ENCODE results near the gene PTPRG. TPM values are rescaled to one million over a fixed set of nuclear protein-coding genes. Genes with fewer than 3 reads are reported as not detected.

PTPRG gene
- total RNA-seq, 1 experiment from 2014 or later: 69.3 TPM

DNA sequence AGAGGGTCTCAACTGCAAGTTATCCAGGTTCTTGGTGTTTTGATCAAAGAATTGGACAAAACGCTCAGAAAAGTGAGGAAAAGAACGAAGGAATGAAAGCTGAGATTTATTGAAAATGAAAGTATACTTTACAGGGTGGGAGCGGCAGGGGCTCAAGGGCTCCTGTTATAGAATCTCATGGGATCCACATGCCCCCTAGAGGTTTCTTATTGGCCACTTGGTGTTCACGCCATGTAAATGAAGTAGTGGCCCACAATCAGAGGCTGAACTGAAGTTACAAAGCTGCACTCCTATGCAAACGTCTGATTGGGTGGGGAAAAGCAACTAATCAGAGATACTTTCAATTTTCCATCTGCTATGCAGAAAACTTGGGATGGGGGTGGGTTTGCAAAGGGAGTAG, 216.7 kb downstream of the PTPRG start:
- WGBS (ENCODE audit: extremely low coverage, insufficient read length, low lambda C conversion rate): no CpG with 5 or more reads among the region's 5 CpGs
- Histone ChIP-seq H3K23me2 (ENCODE audit: insufficient read length, low read depth, low read length, poor library complexity, severe bottlenecking) (no peaks in the 10 kb centered on the region), H2BK15ac (ENCODE audit: low read depth, low read length) (no peak overlapping the region), H3K27me3 (ENCODE audit: insufficient read depth, low read length) (no peaks in the 10 kb centered on the region), H4K8ac (replicated peaks; ENCODE audit: insufficient read length, low read depth, low read length) (no peak overlapping the region), H3K27ac (ENCODE audit: insufficient read length, low read depth, low read length) (no peak overlapping the region), H3K79me2 (ENCODE audit: insufficient read depth, low read length) (peaks cover 22% of the 10 kb centered on the region; the same call in 1 of the 2 replicates), H4K5ac (ENCODE audit: insufficient read length, low read depth, low read length) (no peak overlapping the region), H3K4me2 (ENCODE audit: insufficient read depth, insufficient read length, low read length) (no peak overlapping the region), H3K4me1 (ENCODE audit: insufficient read depth, low read length) (peaks cover 8% of the 10 kb centered on the region; the same call in 1 of the 2 replicates), H3K9ac (ENCODE audit: extremely low read depth, insufficient read length, low read length) (no peak overlapping the region), H3K56ac (ENCODE audit: insufficient read length, low read depth, low read length) (no peak overlapping the region), H2BK5ac (ENCODE audit: insufficient read length, low read length) (no peak overlapping the region), H4K91ac (ENCODE audit: insufficient read length, low read depth, low read length) (no peak overlapping the region), H3K79me1 (ENCODE audit: insufficient read depth, low read depth, low read length, poor library complexity, severe bottlenecking) (peaks cover 4% of the 10 kb centered on the region), H4K20me1 (ENCODE audit: control insufficient read depth, insufficient read depth, insufficient read length) (no peaks in the 10 kb centered on the region), H3K23ac (ENCODE audit: insufficient read length, low read depth, low read length) (no peak overlapping the region), H3T11ph (ENCODE audit: low read length) (no peak overlapping the region), H2BK12ac (ENCODE audit: insufficient read length, low read depth, low read length) (no peak overlapping the region), H2AFZ (ENCODE audit: low read length) (no peak overlapping the region), H2BK120ac (ENCODE audit: low read depth, low read length, poor library complexity, severe bottlenecking) (no peak overlapping the region), H3K4ac (ENCODE audit: low read depth, low read length) (no peak overlapping the region), H3K18ac (ENCODE audit: insufficient read length, low read depth, low read length) (no peak overlapping the region), H3K14ac (ENCODE audit: insufficient read depth, low read length) (no peak overlapping the region), H3K9me3 (ENCODE audit: control insufficient read depth, low read depth, low read length) (no peaks in the 10 kb centered on the region), H2BK20ac (ENCODE audit: low read depth, low read length, poor library complexity, severe bottlenecking) (no peak overlapping the region), H2AK5ac (ENCODE audit: insufficient read length, low read length) (no peak overlapping the region)
- H3K9me3 Mint-ChIP-seq: no peaks in the 10 kb centered on the region
- no peak for DNase-seq
- no peak overlapping the region for H3K27ac Mint-ChIP-seq
- H3K36me3 Mint-ChIP-seq (ENCODE audit: insufficient read depth in 1 of 3, low read depth in 3 of 3): no peaks in the 10 kb centered on the region; a peak in 1 of 7 replicates
- TF ChIP-seq, protein P1, sequence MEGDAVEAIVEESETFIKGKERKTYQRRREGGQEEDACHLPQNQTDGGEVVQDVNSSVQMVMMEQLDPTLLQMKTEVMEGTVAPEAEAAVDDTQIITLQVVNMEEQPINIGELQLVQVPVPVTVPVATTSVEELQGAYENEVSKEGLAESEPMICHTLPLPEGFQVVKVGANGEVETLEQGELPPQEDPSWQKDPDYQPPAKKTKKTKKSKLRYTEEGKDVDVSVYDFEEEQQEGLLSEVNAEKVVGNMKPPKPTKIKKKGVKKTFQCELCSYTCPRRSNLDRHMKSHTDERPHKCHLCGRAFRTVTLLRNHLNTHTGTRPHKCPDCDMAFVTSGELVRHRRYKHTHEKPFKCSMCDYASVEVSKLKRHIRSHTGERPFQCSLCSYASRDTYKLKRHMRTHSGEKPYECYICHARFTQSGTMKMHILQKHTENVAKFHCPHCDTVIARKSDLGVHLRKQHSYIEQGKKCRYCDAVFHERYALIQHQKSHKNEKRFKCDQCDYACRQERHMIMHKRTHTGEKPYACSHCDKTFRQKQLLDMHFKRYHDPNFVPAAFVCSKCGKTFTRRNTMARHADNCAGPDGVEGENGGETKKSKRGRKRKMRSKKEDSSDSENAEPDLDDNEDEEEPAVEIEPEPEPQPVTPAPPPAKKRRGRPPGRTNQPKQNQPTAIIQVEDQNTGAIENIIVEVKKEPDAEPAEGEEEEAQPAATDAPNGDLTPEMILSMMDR (conservative IDR thresholded peaks at IDR 0.05): peak; percentile 59
- H3K4me3 Mint-ChIP-seq: no peak overlapping the region
- no peaks in the 10 kb centered on the region for H3K27me3 Mint-ChIP-seq (ENCODE audit: low read depth)
- peaks cover 40% of the 10 kb centered on the region in 2 experiments for H3K4me1 Mint-ChIP-seq
